Measurements from ENCODE around the gene ZNF827.

GRCh38 chr4:145828802-145829485 lies 109.7 kb downstream of the ZNF827 start:
- TF ChIP-seq CTCF (conservative IDR thresholded peaks at IDR 0.05) (no peak), ZFX (IDR thresholded peaks at IDR 0.05) (no peak)
